ENCODE measurements around the gene DOCK1.

- no peak for TF ChIP-seq GATA2 (IDR thresholded peaks at IDR 0.05; ENCODE audit: low read depth, low read length)
- TF ChIP-seq GATA3 (IDR thresholded peaks at IDR 0.05; ENCODE audit: low read depth, low read length), result no peak
Measured at GRCh38 chr10:127059314-127059713, 154.1 kb downstream of the DOCK1 start.
